B cell (primary cell): Measurements from ENCODE around the gene CAMTA1. TPM values are rescaled to one million over a fixed set of nuclear protein-coding genes. Genes with fewer than 3 reads are reported as not detected.

Experiments
- ATAC-seq: fragments of 200-7000 bp; cut with Tn5 transposase; one replicate; pipeline ENCODE4 v1.10.0; 2021; ENCODE audit warnings: low read depth, mild to moderate bottlenecking, moderate number of reproducible peaks, moderate library complexity
- CTCF ChIA-PET: fragments of 350-600 bp; sonication (Branson Sonifier 250); formaldehyde crosslinking; loops from one replicate; lab custom pipeline; 2021; ENCODE audit warnings: antibody characterized with exemption, inconsistent platforms; lab: Charles Lee
- POLR2A ChIA-PET: fragments of 350-600 bp; sonication (Branson Sonifier 250); formaldehyde crosslinking; loops from one replicate; lab custom pipeline; 2021; ENCODE audit warnings: antibody characterized with exemption; lab: Charles Lee
- DNase-seq: peaks from one replicate; pipeline ENCODE4 v3.0.0; 2013
- H2AFZ ChIP-seq: 2 replicates; pipeline ENCODE4 v1.6.1; 2012; ENCODE audit warnings: mild to moderate bottlenecking, low read depth, low read length; ENCODE audit not compliant: insufficient read depth, poor library complexity, severe bottlenecking
- H3K27ac ChIP-seq, 2 donors: 1 replicate in 1 of 2; 2 replicates in 1 of 2; pipeline ENCODE4 v1.5.1; 2012 to 2013; ENCODE audit warnings: low read length in 2 of 2, mild to moderate bottlenecking in 2 of 2, moderate library complexity in 1 of 2
- H3K27me3 ChIP-seq, 4 experiments: fragments of 200-600 bp in 1 of 4; sonication (generic) in 1 of 4; replicated peaks in 1 of 4; 1 replicate in 2 of 4; 2 replicates in 2 of 4; pipeline versions ENCODE4 v1.6.1 to v1.7.0; 2013 to 2016; ENCODE audit warnings: low read length in 3 of 4, mild to moderate bottlenecking in 2 of 4, mixed read lengths in 1 of 4, moderate library complexity in 1 of 4; ENCODE audit not compliant: insufficient read depth in 4 of 4, control insufficient read depth in 3 of 4; ENCODE audit errors: control extremely low read depth in 1 of 4
- H3K36me3 ChIP-seq, 2 experiments: replicated peaks in 1 of 2; 1 replicate in 1 of 2; 2 replicates in 1 of 2; pipeline versions ENCODE4 v1.6.1 to v1.7.1; 2013; ENCODE audit warnings: low read length in 1 of 2; ENCODE audit not compliant: insufficient read depth in 2 of 2, control insufficient read depth in 1 of 2; ENCODE audit errors: control extremely low read depth in 1 of 2, extremely low read depth in 1 of 2
- H3K4me1 ChIP-seq, 2 donors: fragments of 200-600 bp in 1 of 2; sonication (generic) in 1 of 2; 1 replicate in 1 of 2; 2 replicates in 1 of 2; pipeline versions ENCODE4 v1.5.1 to v1.6.1; 2013 to 2017; ENCODE audit warnings: low read length in 2 of 2; ENCODE audit not compliant: control insufficient read depth in 2 of 2, insufficient read depth in 2 of 2
- H3K4me2 ChIP-seq: replicated peaks from 2 replicates; pipeline ENCODE3; 2012; ENCODE audit warnings: mild to moderate bottlenecking, low read depth, low read length; ENCODE audit not compliant: poor library complexity, severe bottlenecking
- H3K4me3 ChIP-seq, 5 experiments: fragments of 200-600 bp in 1 of 5; sonication (generic) in 1 of 5; 1 replicate in 3 of 5; 2 replicates in 2 of 5; pipeline versions ENCODE4 v1.5.1 to v1.7.0; 2011 to 2016; ENCODE audit warnings: low read length in 4 of 5, mild to moderate bottlenecking in 4 of 5, low read depth in 2 of 5, control low read depth in 1 of 5, moderate library complexity in 1 of 5; ENCODE audit not compliant: insufficient read depth in 1 of 5; ENCODE audit errors: control extremely low read depth in 1 of 5, extremely low read depth in 1 of 5
- H3K79me2 ChIP-seq: fragments of 200-600 bp; sonication (generic); one replicate; pipeline ENCODE4 v1.6.0; 2016; ENCODE audit warnings: low read length; ENCODE audit not compliant: control insufficient read depth, insufficient read depth
- H3K9ac ChIP-seq: fragments of 200-600 bp; sonication (generic); 2 replicates; pipeline ENCODE4 v1.6.1; 2017; ENCODE audit warnings: mild to moderate bottlenecking, low read length, moderate library complexity
- H3K9me3 ChIP-seq, 3 donors: one replicate each; pipeline versions ENCODE4 v1.6.1 to v1.7.1; 2013; ENCODE audit warnings: low read length in 2 of 3; ENCODE audit not compliant: control insufficient read depth in 2 of 3, insufficient read depth in 1 of 3; ENCODE audit errors: control extremely low read depth in 1 of 3
- H4K20me1 ChIP-seq: 2 replicates; pipeline ENCODE4 v1.6.0; 2012; ENCODE audit warnings: mild to moderate bottlenecking, low read length; ENCODE audit not compliant: insufficient read depth, control insufficient read depth, poor library complexity, severe bottlenecking
- H3K27ac Mint-ChIP-seq: one replicate; pipeline ENCODE4 v1.8.0; 2021; ENCODE audit warnings: mixed read lengths
- H3K27me3 Mint-ChIP-seq: one replicate; pipeline ENCODE4 v1.8.0; 2021; ENCODE audit warnings: mixed read lengths
- H3K4me1 Mint-ChIP-seq: one replicate; pipeline ENCODE4 v1.8.0; 2021; ENCODE audit warnings: mixed read lengths
- H3K4me3 Mint-ChIP-seq: one replicate; pipeline ENCODE4 v1.8.0; 2021; ENCODE audit warnings: mixed read lengths
- H3K9me3 Mint-ChIP-seq: one replicate; pipeline ENCODE4 v1.8.0; 2022; ENCODE audit warnings: mixed read lengths; ENCODE audit not compliant: insufficient read depth
- CTCF ChIP-seq: fragments of 200-600 bp; IDR thresholded peaks from one replicate; pipeline ENCODE4 v1.8.0; 2022; ENCODE audit warnings: antibody characterized with exemption, mild to moderate bottlenecking
- EZH2 ChIP-seq: IDR thresholded peaks from 2 replicates; pipeline ENCODE4 v1.6.1; 2012; ENCODE audit warnings: borderline replicate concordance, low read depth, mild to moderate bottlenecking, moderate library complexity, low read length; ENCODE audit not compliant: insufficient read depth, poor library complexity, severe bottlenecking
- WGBS: methylation state at CpG from one replicate; pipeline ENCODE4 v1.1.5; 2013; ENCODE audit warnings: missing lambda C conversion rate; ENCODE audit not compliant: insufficient coverage; 5-methylcytosine and 5-hydroxymethylcytosine counted together
- intact Hi-C: fragments of 100-400 bp; cut with micrococcal nuclease; formaldehyde crosslinking; loops from one replicate; pipeline ENCODE4 v1.10.0; 2022
- polyA plus RNA-seq: library from polyadenylated mRNA; depleted of rRNA; stranded (reverse); fragments of >200 nt; gene quantifications from 2 replicates; pipeline ENCODE4 v1.2.3, GENCODE V29; 2012
- total RNA-seq, 2 donors: library from RNA; stranded (reverse); fragments of 120-200 nt in 1 of 2; gene quantifications; 1 replicate in 1 of 2; 2 replicates in 1 of 2; pipeline versions ENCODE4 v1.2.3 to v1.2.4, GENCODE V29; 2013 to 2022

Gene CAMTA1
- total and polyA plus RNA-seq, 2 donors (not counting 1 experiment from before 2014, with no cell fraction given): 42.2 to 45.7 TPM

GRCh38 chr1:6982443-6982842, 197.2 kb downstream of the CAMTA1 start:
- no peak overlapping the region for H3K4me3 ChIP-seq
- no peak overlapping the region for H3K4me2 ChIP-seq
- H3K4me1 ChIP-seq: no peaks in the 10 kb centered on the region
- H4K20me1 ChIP-seq: no peaks in the 10 kb centered on the region
- H3K36me3 ChIP-seq: no peaks in the 10 kb centered on the region
- POLR2A ChIA-PET: no interaction called here
- H3K27me3 ChIP-seq: peaks cover 0 to 2% (median 0%) of the 10 kb centered on the region in 4 experiments
- no peak for DNase-seq
- Mint-ChIP-seq H3K4me1 (no peaks in the 10 kb centered on the region), H3K27ac (no peak overlapping the region), H3K9me3 (peaks cover 7% of the 10 kb centered on the region), H3K27me3 (no peaks in the 10 kb centered on the region), H3K4me3 (no peak overlapping the region)
- no peak overlapping the region for H3K9ac ChIP-seq
- H2AFZ ChIP-seq: no peak overlapping the region
- peaks cover 0 to 10% (median 0%) of the 10 kb centered on the region in 3 donors for H3K9me3 ChIP-seq
- no peak for TF ChIP-seq CTCF
- TF ChIP-seq EZH2: no peak
- 88% methylated on average over 7 of the region's 9 CpGs for WGBS
- CTCF ChIA-PET: no interaction called here
- no peak overlapping the region for H3K27ac ChIP-seq
- no peak for ATAC-seq
- H3K79me2 ChIP-seq: no peaks in the 10 kb centered on the region
- intact Hi-C loops: no loop called here

GRCh38 chr1:6982860-6983259, 197.6 kb downstream of the CAMTA1 start:
- 83% methylated on average over 1 of the region's 2 CpGs for WGBS

More at GRCh38 chr1:6982860-6983259, 197.6 kb downstream of the CAMTA1 start:
- no peak for ATAC-seq
- POLR2A ChIA-PET: no interaction called here
- DNase-seq: no peak
- Mint-ChIP-seq H3K9me3 (peaks cover 7% of the 10 kb centered on the region), H3K27ac (no peak overlapping the region), H3K27me3 (no peaks in the 10 kb centered on the region), H3K4me3 (no peak overlapping the region), H3K4me1 (no peaks in the 10 kb centered on the region)
- no peaks in the 10 kb centered on the region for H3K79me2 ChIP-seq
- H3K27me3 ChIP-seq: peaks cover 0 to 2% (median 0%) of the 10 kb centered on the region in 4 experiments
- H3K9me3 ChIP-seq: peaks cover 0 to 10% (median 0%) of the 10 kb centered on the region in 3 donors
- H3K27ac ChIP-seq: no peak overlapping the region
- no peak for TF ChIP-seq EZH2
- TF ChIP-seq CTCF: no peak
- no peak overlapping the region for H2AFZ ChIP-seq
- no peaks in the 10 kb centered on the region for H3K4me1 ChIP-seq
- H3K9ac ChIP-seq: no peak overlapping the region
- no peak overlapping the region for H3K4me3 ChIP-seq
- H3K4me2 ChIP-seq: no peak overlapping the region
- intact Hi-C loops: no loop called here
- H3K36me3 ChIP-seq: no peaks in the 10 kb centered on the region
- CTCF ChIA-PET: no interaction called here
- H4K20me1 ChIP-seq: no peaks in the 10 kb centered on the region
